SK-N-SH treated with all-trans-retinoic acid at 6 μM for 48 hours (cell line): Measurements from ENCODE around the gene ZNF93.
"Not testable (repeated sequence)": the region's sequence is repeated elsewhere in the genome, so short reads cannot be mapped to it uniquely, and the experiment has no call there.

ENCODE experiments used
- ATAC-seq: fragments of 200-7000 bp; cut with Tn5 transposase; 3 replicates; pipeline ENCODE4 v1.9.1; 2020; ENCODE audit warnings: mild to moderate bottlenecking, moderate library complexity
- BACH2 ChIP-seq: fragments of 250-450 bp; sonication (Bioruptor Pico); IDR thresholded peaks from 2 replicates; pipeline ENCODE4 v1.9.0; 2021; ENCODE audit warnings: mild to moderate bottlenecking, borderline replicate concordance
- CSDC2 ChIP-seq: fragments of 250-450 bp; sonication (Bioruptor Pico); IDR thresholded peaks from 2 replicates; pipeline ENCODE4 v1.5.0; 2020; ENCODE audit warnings: mild to moderate bottlenecking, moderate library complexity
- CSRNP3 ChIP-seq: fragments of 250-450 bp; sonication (Bioruptor Pico); IDR thresholded peaks from 2 replicates; pipeline ENCODE4 v1.5.1; 2021; ENCODE audit warnings: mild to moderate bottlenecking, moderate library complexity
- ESRRG ChIP-seq: fragments of 250-450 bp; sonication (Bioruptor Pico); IDR thresholded peaks from 2 replicates; pipeline ENCODE4 v1.6.1; 2021; ENCODE audit warnings: mild to moderate bottlenecking
- GLIS3 ChIP-seq: fragments of 250-450 bp; sonication (Bioruptor Pico); IDR thresholded peaks from 2 replicates; pipeline ENCODE4 v1.5.0; 2020; ENCODE audit warnings: mild to moderate bottlenecking, moderate library complexity
- OSR1 ChIP-seq: fragments of 250-450 bp; sonication (Bioruptor Pico); IDR thresholded peaks from 2 replicates; pipeline ENCODE4 v1.8.0; 2022; ENCODE audit warnings: moderate library complexity, mild to moderate bottlenecking, inconsistent platforms
- PATZ1 ChIP-seq: fragments of 250-450 bp; sonication (Bioruptor Pico); IDR thresholded peaks from 2 replicates; pipeline ENCODE4 v1.8.0; 2020; ENCODE audit warnings: mild to moderate bottlenecking, moderate library complexity, borderline replicate concordance
- POU6F1 ChIP-seq: fragments of 250-450 bp; sonication (Bioruptor Pico); IDR thresholded peaks from 2 replicates; pipeline ENCODE4 v1.8.0; 2021; ENCODE audit warnings: low read depth, mild to moderate bottlenecking, moderate library complexity, borderline replicate concordance
- PPARA ChIP-seq: fragments of 250-450 bp; sonication (Bioruptor Pico); IDR thresholded peaks from 2 replicates; pipeline ENCODE4 v1.5.0; 2020; ENCODE audit warnings: mild to moderate bottlenecking, borderline replicate concordance
- RARB ChIP-seq: fragments of 250-450 bp; sonication (Bioruptor Pico); IDR thresholded peaks from 2 replicates; pipeline ENCODE4 v1.8.0; 2021; ENCODE audit warnings: mild to moderate bottlenecking, moderate library complexity
- SNAI2 ChIP-seq: fragments of 250-450 bp; sonication (Bioruptor Pico); IDR thresholded peaks from 2 replicates; pipeline ENCODE4 v1.5.0; 2020; ENCODE audit warnings: mild to moderate bottlenecking, moderate library complexity
- TCF4 ChIP-seq: fragments of 250-450 bp; sonication (Bioruptor Pico); IDR thresholded peaks from 2 replicates; pipeline ENCODE4 v1.8.0; 2021; ENCODE audit warnings: mild to moderate bottlenecking, moderate library complexity, borderline replicate concordance
- TOX ChIP-seq: fragments of 250-450 bp; sonication (Bioruptor Pico); IDR thresholded peaks from 2 replicates; pipeline ENCODE4 v1.8.0; 2021; ENCODE audit warnings: mild to moderate bottlenecking, moderate library complexity, borderline replicate concordance
- TSHZ2 ChIP-seq: fragments of 250-450 bp; sonication (Bioruptor Pico); IDR thresholded peaks from 2 replicates; pipeline ENCODE4 v1.5.0; 2020; ENCODE audit warnings: mild to moderate bottlenecking, moderate library complexity
- ZFP3 ChIP-seq: fragments of 250-450 bp; sonication (Bioruptor Pico); IDR thresholded peaks from 2 replicates; pipeline ENCODE4 v1.5.0; 2020; ENCODE audit warnings: mild to moderate bottlenecking, moderate library complexity
- ZNF565 ChIP-seq: fragments of 450-650 bp; formaldehyde crosslinking; conservative IDR thresholded peaks from 2 replicates; pipeline ENCODE4 v1.5.0; 2020; ENCODE audit warnings: low read depth, mild to moderate bottlenecking, moderate library complexity
- ZNF70 ChIP-seq: fragments of 450-650 bp; formaldehyde crosslinking; IDR thresholded peaks from 2 replicates; pipeline ENCODE4 v1.5.0; 2020; ENCODE audit warnings: mild to moderate bottlenecking, moderate library complexity
- ZNF8 ChIP-seq: fragments of 450-650 bp; formaldehyde crosslinking; IDR thresholded peaks from 2 replicates; pipeline ENCODE4 v1.5.0; 2020; ENCODE audit warnings: mild to moderate bottlenecking, moderate library complexity

The ZNF93 gene

GRCh38 chr19:19900729-19901444, at the start of gene ZNF93:
ZNF93 (plus strand) TSS chr19:19900946; CDS start chr19:19901089, 143 bp downstream.
- ATAC-seq: peak; percentile 96
- TF ChIP-seq ZNF565 (no peak), CSRNP3 (CRISPR knock-in tag) (no peak), POU6F1 (no peak), ZNF8 (no peak), TOX (CRISPR knock-in tag) (no peak), SNAI2 (CRISPR knock-in tag) (no peak), ZNF70 (CRISPR knock-in tag) (no peak), ESRRG (CRISPR knock-in tag) (no peak), PATZ1 (no peak), CSDC2 (no peak), RARB (CRISPR knock-in tag) (no peak)

- ATAC-seq: not testable (repeated sequence)
Measured at GRCh38 chr19:19851740-19852139, 49.0 kb upstream of the ZNF93 start.

- no peak for ATAC-seq
- TF ChIP-seq ZNF565: no peak
- no peak for TF ChIP-seq GLIS3
- no peak for TF ChIP-seq PPARA (CRISPR knock-in tag)
- TF ChIP-seq ZNF70 (CRISPR knock-in tag): no peak
- TF ChIP-seq TOX (CRISPR knock-in tag): no peak
- no peak for TF ChIP-seq ESRRG (CRISPR knock-in tag)
- TF ChIP-seq SNAI2 (CRISPR knock-in tag): no peak
- TF ChIP-seq ZFP3 (CRISPR knock-in tag): no peak
- TF ChIP-seq TCF4 (CRISPR knock-in tag): no peak
- TF ChIP-seq OSR1: no peak
- TF ChIP-seq BACH2 (CRISPR knock-in tag): no peak
- no peak for TF ChIP-seq TSHZ2 (CRISPR knock-in tag)
- TF ChIP-seq CSDC2: no peak
- no peak for TF ChIP-seq RARB (CRISPR knock-in tag)
- TF ChIP-seq CSRNP3 (CRISPR knock-in tag): no peak
- TF ChIP-seq PATZ1: no peak
Measured at GRCh38 chr19:19858751-19859150, 42.0 kb upstream of the ZNF93 start.
